ENCODE results near the gene ITPR1.

GRCh38 chr3:4751029-4751501, 257.9 kb downstream of the ITPR1 start:
- TF ChIP-seq CTCF (conservative IDR thresholded peaks at IDR 0.05; ENCODE audit: low read length) (no peak), EZH2phosphoT487 (IDR thresholded peaks at IDR 0.05; ENCODE audit: borderline replicate concordance) (no peak)

Measured in Loucy (cell line).